Urinary bladder (tissue), 4 donors: ENCODE data around the gene RFTN1. TPM values are rescaled to one million over a fixed set of nuclear protein-coding genes. Genes with fewer than 3 reads are reported as not detected.

ENCODE experiments used
- DNase-seq: peaks from one replicate; pipeline ENCODE4 v3.0.0-alpha.2; 2015; ENCODE audit errors: extremely low spot score
- H3K27ac ChIP-seq: one replicate; pipeline ENCODE4 v1.5.1; 2013; ENCODE audit warnings: low read depth, mild to moderate bottlenecking, moderate library complexity
- H3K36me3 ChIP-seq: one replicate; pipeline ENCODE4 v1.6.1; 2013; ENCODE audit warnings: mild to moderate bottlenecking, moderate library complexity; ENCODE audit not compliant: insufficient read depth
- H3K4me1 ChIP-seq: one replicate; pipeline ENCODE4 v1.6.1; 2013; ENCODE audit warnings: mild to moderate bottlenecking, moderate library complexity; ENCODE audit not compliant: insufficient read depth
- H3K4me3 ChIP-seq: one replicate; pipeline ENCODE4 v1.5.1; 2013; ENCODE audit warnings: low read depth, low read length
- WGBS: extraction: QIAGEN DNeasy Blood & Tissue Kit; methylation state at CpG from one replicate; pipeline ENCODE4 v1.1.7; 2013; 5-methylcytosine and 5-hydroxymethylcytosine counted together
- polyA plus RNA-seq: library from polyadenylated mRNA; stranded (reverse); fragments of 200-250 nt; gene quantifications from one replicate; pipeline ENCODE4 v1.2.3, GENCODE V29; 2013
- total RNA-seq: library from RNA; depleted of rRNA; stranded (reverse); fragments of >200 nt; gene quantifications from one replicate; pipeline ENCODE4 v1.2.3, GENCODE V29; 2014
- donor health status: healthy with polysubstance abuse.
- donor health status: healthy.

The RFTN1 gene
- total and polyA plus RNA-seq, 2 donors = 26.3 to 26.7 TPM

DNA sequence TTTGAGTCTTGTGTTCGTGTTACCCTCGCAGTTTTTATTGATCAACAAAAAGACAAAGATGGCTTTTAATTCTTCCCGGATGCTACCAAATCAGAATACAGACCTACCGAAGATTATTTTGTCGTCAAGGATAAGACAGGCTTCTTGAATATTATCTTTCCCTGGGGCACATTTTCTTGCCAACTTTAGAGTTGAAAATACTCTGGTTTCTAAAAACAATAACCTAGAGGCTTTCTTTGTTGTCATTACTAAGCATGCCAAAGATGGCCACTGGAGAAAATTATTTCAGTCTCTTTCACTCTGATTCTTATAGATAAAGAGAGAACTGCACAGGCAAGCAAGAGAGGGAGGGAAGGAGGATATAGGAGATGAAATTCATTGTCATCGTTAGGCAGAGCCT is 214.6 kb downstream of the RFTN1 start:
- H3K36me3 ChIP-seq = no peaks in the 10 kb centered on the region
- 55% methylated on average over 6 of the region's 6 CpGs for WGBS
- no peak for DNase-seq
- no peak overlapping the region for H3K4me3 ChIP-seq
- no peaks in the 10 kb centered on the region for H3K4me1 ChIP-seq
- H3K27ac ChIP-seq = no peak overlapping the region

GRCh38 chr3:16297997-16298885 is 215.3 kb downstream of the RFTN1 start:
- Histone ChIP-seq H3K4me1 (no peaks in the 10 kb centered on the region), H3K36me3 (no peaks in the 10 kb centered on the region), H3K27ac (no peak overlapping the region), H3K4me3 (no peak overlapping the region)
- no peak for DNase-seq
- WGBS = 67% methylated on average over 9 of the region's 9 CpGs

DNA sequence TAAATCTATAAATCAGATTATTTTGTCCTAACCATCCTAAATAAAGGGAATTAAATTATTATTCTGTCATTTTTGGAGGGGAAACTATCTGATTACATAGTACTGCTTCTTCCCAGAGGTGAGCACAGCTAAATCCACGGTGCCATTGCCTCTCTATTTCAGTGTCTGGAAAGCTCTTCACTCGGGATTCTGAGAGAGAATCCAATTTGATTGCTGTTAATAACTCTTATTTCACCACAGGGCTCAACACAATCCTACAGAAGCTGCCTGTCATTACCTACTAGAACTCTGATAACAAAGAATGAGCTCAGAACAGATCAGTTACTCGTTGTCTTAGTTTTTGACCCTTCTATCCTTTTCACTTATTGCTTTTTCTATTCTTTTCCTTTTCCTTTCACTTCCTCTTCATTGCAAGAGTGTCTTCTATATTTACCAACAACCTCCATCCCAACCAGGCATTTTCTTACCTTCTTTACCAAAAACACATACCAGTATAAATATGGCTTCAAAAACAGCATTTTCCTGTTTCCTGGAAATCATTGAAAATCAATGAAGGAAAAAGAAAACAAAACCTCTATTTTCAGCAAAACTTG is 218.1 kb downstream of the RFTN1 start:
- Histone ChIP-seq H3K36me3 (no peaks in the 10 kb centered on the region), H3K27ac (peak overlapping the region; percentile 23), H3K4me3 (no peak overlapping the region), H3K4me1 (no peaks in the 10 kb centered on the region)
- 87% methylated on average over 3 of the region's 3 CpGs for WGBS
- DNase-seq = no peak

DNA sequence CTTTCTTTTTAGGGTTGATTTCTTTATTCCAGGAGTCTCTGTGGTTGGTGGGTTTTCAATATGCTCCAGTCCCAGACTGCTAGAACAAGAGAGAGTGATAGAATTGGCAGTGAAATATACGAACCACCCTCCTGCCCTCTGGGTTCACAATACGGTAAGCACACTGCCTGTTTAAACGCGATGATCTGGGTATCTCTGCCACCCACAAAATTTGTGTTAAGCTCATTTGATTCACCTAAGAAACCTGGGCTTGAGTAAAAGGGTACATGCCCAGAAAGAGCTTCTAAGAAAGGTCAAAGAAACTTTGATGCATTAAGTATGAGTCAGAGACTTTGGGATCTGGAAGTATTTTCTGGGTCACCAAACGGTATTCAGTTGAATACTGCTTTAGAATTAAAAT is 218.7 kb downstream of the RFTN1 start:
- Histone ChIP-seq H3K4me3 (no peak overlapping the region), H3K4me1 (no peaks in the 10 kb centered on the region), H3K36me3 (no peaks in the 10 kb centered on the region), H3K27ac (no peak overlapping the region)
- WGBS = 94% methylated on average over 5 of the region's 5 CpGs
- no peak for DNase-seq

GRCh38 chr3:16290827-16291196 is 222.7 kb downstream of the RFTN1 start:
- DNase-seq = no peak
- no peak overlapping the region for H3K4me3 ChIP-seq
- H3K27ac ChIP-seq = no peak overlapping the region
- H3K36me3 ChIP-seq = no peaks in the 10 kb centered on the region
- 61% methylated on average over 2 of the region's 2 CpGs for WGBS
- no peaks in the 10 kb centered on the region for H3K4me1 ChIP-seq

- H3K4me3 ChIP-seq = no peak overlapping the region
- DNase-seq = no peak
- WGBS = 63% methylated on average over 3 of the region's 3 CpGs
Observed at GRCh38 chr3:16290007-16290826, 223.3 kb downstream of the RFTN1 start.

DNA sequence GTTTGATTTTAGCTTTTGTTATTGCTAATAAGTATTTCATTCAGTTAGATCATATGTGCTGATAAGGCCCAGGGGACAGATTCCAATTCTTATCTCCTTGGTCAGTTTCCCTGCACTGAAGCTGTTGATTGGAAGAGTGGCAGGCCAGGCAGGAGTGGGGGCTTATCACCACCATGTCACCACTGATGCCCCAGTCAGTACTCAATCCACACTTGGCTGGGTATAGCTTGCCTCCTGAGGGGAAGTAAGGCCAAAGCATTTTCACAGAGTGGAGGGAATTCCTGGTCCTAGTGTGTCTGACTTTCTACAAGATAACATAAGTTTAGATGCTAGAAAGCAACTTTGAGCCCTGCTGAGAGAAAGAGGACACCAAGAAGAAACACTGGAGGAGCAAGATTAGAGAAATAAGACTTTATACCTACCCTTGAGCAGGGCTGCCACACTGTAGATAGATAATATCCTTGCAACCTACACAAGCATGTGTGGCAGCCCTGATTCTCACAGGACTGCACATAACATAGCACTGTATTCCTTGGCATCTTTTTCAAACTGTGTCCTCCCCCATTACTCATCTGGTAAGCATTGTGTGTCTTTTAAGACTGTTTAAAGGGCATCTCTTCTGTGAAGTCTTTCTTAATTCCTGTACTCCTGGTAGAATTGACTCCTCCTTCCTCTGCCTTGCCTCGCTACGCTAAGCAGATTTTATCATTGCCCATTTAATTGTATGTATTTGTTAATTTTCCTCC is 224.2 kb downstream of the RFTN1 start:
- H3K36me3 ChIP-seq = no peaks in the 10 kb centered on the region
- no peak overlapping the region for H3K4me3 ChIP-seq
- DNase-seq = no peak
- no peaks in the 10 kb centered on the region for H3K4me1 ChIP-seq
- 73% methylated on average over 2 of the region's 2 CpGs for WGBS
- H3K27ac ChIP-seq = no peak overlapping the region

More at GRCh38 chr3:16290007-16290826, 223.3 kb downstream of the RFTN1 start:
- Histone ChIP-seq H3K27ac (no peak overlapping the region), H3K36me3 (no peaks in the 10 kb centered on the region), H3K4me1 (no peaks in the 10 kb centered on the region)

DNA sequence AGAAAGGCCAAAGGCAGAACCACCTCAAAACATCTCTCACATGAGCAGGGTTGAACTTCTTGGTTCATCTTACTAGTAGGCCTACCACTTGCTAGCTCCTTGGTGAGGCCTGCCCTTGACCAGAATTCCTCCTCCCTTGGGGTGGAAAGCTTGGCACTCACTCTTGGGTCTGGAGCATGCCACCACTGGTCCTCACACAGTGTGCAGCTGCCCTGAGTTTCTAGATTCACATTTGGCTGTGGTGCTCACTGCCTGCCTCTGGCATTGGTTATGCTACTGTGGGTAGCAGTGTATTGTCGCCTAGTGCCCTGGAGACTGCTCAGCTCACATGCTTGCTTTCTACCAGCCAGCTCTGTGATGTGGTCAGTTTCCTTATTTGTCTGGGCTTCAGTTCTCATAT is 224.8 kb downstream of the RFTN1 start:
- Histone ChIP-seq H3K4me3 (no peak overlapping the region), H3K27ac (no peak overlapping the region), H3K4me1 (no peaks in the 10 kb centered on the region), H3K36me3 (no peaks in the 10 kb centered on the region)
- WGBS = 88% methylated on average over 1 of the region's 1 CpG
- no peak for DNase-seq

DNA sequence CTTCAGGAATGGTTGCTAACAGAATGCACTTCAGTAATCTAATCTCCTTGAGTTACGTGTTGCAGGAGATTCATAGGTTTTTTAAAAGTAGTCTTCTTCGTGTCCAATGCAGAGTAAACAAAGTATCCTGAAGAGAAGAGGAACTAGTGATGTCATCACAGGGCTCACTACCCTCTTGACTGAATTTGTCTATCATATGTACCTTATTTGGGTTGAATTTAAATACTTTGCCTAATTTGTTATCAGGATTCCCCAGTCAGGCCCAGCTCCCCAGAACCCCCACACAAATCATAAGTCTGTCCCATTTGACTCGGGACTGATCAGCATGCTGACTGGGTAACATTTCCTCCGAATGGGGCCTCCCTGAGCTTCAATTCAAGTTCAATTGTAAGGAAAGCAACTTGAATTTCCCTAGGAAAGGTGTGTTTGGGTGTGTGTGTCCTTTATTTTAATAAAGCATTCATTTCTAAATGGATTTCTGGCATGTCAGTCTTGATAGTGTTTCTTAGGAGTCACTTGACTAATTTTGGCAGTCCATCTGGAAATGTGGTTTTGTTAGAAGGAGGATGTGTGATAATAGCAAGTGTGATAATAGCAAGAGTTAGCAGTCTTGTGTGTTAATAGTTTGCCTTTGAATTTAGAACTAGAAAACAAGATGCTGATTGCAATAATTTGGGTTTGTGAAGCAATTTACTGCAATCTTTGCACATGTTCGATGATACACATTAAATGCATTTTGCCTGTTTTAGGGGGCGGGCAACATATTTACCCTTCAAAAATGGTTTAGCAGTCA is 226.6 kb downstream of the RFTN1 start:
- Histone ChIP-seq H3K4me1 (no peaks in the 10 kb centered on the region), H3K36me3 (peaks cover 1% of the 10 kb centered on the region)
- WGBS = 76% methylated on average over 6 of the region's 6 CpGs

DNA sequence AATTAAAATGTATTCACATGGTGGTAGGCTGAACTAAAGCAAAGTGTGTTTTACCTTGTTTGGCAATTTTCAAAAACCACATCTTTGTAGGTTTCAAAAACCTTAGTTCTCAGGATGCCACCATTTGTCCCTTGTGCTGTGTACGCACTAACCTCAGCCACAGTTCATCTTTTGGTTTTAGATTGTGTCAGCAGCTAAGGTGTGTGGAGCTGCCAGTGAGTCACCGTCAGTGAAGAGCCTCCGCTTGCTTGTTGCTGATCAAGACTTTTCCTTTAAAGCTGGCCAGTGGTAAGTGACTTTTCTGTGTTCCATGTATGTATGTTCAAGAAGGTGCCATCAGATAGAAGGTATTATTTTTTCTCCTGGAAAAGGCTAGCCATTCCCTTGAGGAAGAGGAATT is 227.3 kb downstream of the RFTN1 start:
- Histone ChIP-seq H3K4me1 (no peaks in the 10 kb centered on the region), H3K27ac (no peak overlapping the region), H3K4me3 (no peak overlapping the region), H3K36me3 (peaks cover 1% of the 10 kb centered on the region)
- DNase-seq = no peak
- 91% methylated on average over 3 of the region's 3 CpGs for WGBS

More for the DNA sequence above, 226.6 kb downstream of the RFTN1 start:
- no peak overlapping the region for H3K27ac ChIP-seq
- H3K4me3 ChIP-seq = peak overlapping the region; percentile 24
- no peak for DNase-seq

DNA sequence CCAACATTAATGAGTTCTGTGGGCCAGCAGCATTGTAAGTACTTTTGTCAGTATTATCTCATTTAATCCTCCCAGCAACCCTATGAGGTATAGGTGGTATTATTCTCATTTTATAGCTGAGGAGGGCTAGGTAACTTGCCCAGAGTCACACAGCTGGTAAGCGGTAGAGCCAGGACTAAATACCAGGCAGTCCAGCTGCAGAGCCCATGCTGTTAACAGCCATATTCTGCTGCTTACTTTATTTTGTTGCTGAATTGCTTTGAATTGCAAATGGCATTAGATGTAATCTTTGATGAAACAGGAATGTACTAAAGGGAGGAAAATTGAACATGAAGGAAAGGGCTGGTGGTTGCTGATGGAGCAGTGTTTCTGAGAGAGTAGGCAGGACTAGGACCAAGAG is 228.9 kb downstream of the RFTN1 start:
- Histone ChIP-seq H3K4me3 (no peak overlapping the region), H3K4me1 (no peaks in the 10 kb centered on the region), H3K36me3 (peaks cover 1% of the 10 kb centered on the region), H3K27ac (no peak overlapping the region)
- 95% methylated on average over 1 of the region's 1 CpG for WGBS
- no peak for DNase-seq

GRCh38 chr3:16280671-16281070 is 232.8 kb downstream of the RFTN1 start:
- no peak overlapping the region for H3K27ac ChIP-seq
- H3K36me3 ChIP-seq = peaks cover 4% of the 10 kb centered on the region
- no peak for DNase-seq
- 83% methylated on average over 2 of the region's 2 CpGs for WGBS
- H3K4me3 ChIP-seq = no peak overlapping the region
- H3K4me1 ChIP-seq = no peaks in the 10 kb centered on the region
